HG02981 (cell line): ENCODE measurements around the gene OPRM1.
"Not testable (repeated sequence)": the region's sequence is repeated elsewhere in the genome, so short reads cannot be mapped to it uniquely, and the experiment has no call there.

ENCODE experiments used
- ATAC-seq: cut with Tn5 transposase; IDR thresholded peaks from one replicate; pipeline ENCODE4 v1.9.1; 2021; ENCODE audit warnings: mild to moderate bottlenecking, moderate library complexity; ENCODE audit not compliant: unreplicated experiment

OPRM1 gene

GRCh38 chr6:154039231-154039842 lies at the start of gene OPRM1:
Gene OPRM1 (plus strand): TSS chr6:154039240. CDS start chr6:154039545, 305 bp downstream.
- ATAC-seq = no peak

GRCh38 chr6:153989989-153990388 lies 49.1 kb upstream of the OPRM1 start:
- no peak for ATAC-seq

- no peak for ATAC-seq
These were observed 45.0 kb upstream of the OPRM1 start for GRCh38 chr6:153994004-153994403.

- ATAC-seq = no peak
These were observed 44.2 kb upstream of the OPRM1 start for GRCh38 chr6:153994811-153995210.

- ATAC-seq = no peak
These were observed 41.8 kb upstream of the OPRM1 start for GRCh38 chr6:153997221-153997620.

- no peak for ATAC-seq
These were observed 37.4 kb upstream of the OPRM1 start for GRCh38 chr6:154001494-154002285.

- no peak for ATAC-seq
These were observed 36.1 kb upstream of the OPRM1 start for GRCh38 chr6:154002894-154003293.

- ATAC-seq = no peak
These were observed 28.7 kb upstream of the OPRM1 start for GRCh38 chr6:154010371-154010770.

- ATAC-seq = no peak
These were observed 26.2 kb upstream of the OPRM1 start for GRCh38 chr6:154012852-154013251.

- ATAC-seq = no peak
These were observed 21.3 kb upstream of the OPRM1 start for GRCh38 chr6:154017786-154018185.

GRCh38 chr6:154030646-154031045 lies 8.4 kb upstream of the OPRM1 start:
- ATAC-seq = no peak

- no peak for ATAC-seq
These were observed 2.0 kb downstream of the OPRM1 start for GRCh38 chr6:154041001-154041400.

GRCh38 chr6:154053141-154053540 lies 14.1 kb downstream of the OPRM1 start:
- no peak for ATAC-seq

- ATAC-seq = no peak
These were observed 17.5 kb downstream of the OPRM1 start for GRCh38 chr6:154056536-154056935.

GRCh38 chr6:154057098-154057497 lies 18.1 kb downstream of the OPRM1 start:
- no peak for ATAC-seq

- ATAC-seq = no peak
These were observed 20.1 kb downstream of the OPRM1 start for GRCh38 chr6:154058963-154059680.

- ATAC-seq = no peak
These were observed 21.0 kb downstream of the OPRM1 start for GRCh38 chr6:154060076-154060475.

GRCh38 chr6:154070041-154070440 lies 31.0 kb downstream of the OPRM1 start:
- ATAC-seq = no peak

- ATAC-seq = no peak
These were observed 31.6 kb downstream of the OPRM1 start for GRCh38 chr6:154070657-154071056.

GRCh38 chr6:154071236-154071635 lies 32.2 kb downstream of the OPRM1 start:
- ATAC-seq = no peak

- no peak for ATAC-seq
These were observed 32.7 kb downstream of the OPRM1 start for GRCh38 chr6:154071711-154072110.

GRCh38 chr6:154078596-154078995 lies 39.6 kb downstream of the OPRM1 start:
- not testable (repeated sequence) for ATAC-seq
